Measurements from ENCODE around the gene DAB2IP. TPM values are rescaled to one million over a fixed set of nuclear protein-coding genes. Genes with fewer than 3 reads are reported as not detected.
"Not testable (repeated sequence)": the region's sequence is repeated elsewhere in the genome, so short reads cannot be mapped to it uniquely, and the experiment has no call there.

The DAB2IP gene
- total RNA-seq, 2 donors from 2014 or later: 51.6 to 83.2 TPM

GRCh38 chr9:121616123-121616755 is 35.2 kb upstream of the DAB2IP start:
- intact Hi-C loops (cut with DNase I): no loop called here
- Histone ChIP-seq H3K27ac (no peak overlapping the region), H3K27me3 (replicated peaks; ENCODE audit: insufficient read depth) (no peaks in the 10 kb centered on the region), H3K36me3 (no peaks in the 10 kb centered on the region), H3K9me3 (no peaks in the 10 kb centered on the region), H3K4me1 (replicated peaks) (no peaks in the 10 kb centered on the region), H3K4me3 (no peak overlapping the region)
- WGBS: 88% methylated on average over 14 of the region's 14 CpGs
- TF ChIP-seq POLR2A (IDR thresholded peaks at IDR 0.05) (no peak), POLR2AphosphoS5 (IDR thresholded peaks at IDR 0.05) (no peak), CTCF (IDR thresholded peaks at IDR 0.05) (no peak)
- no peak for DNase-seq (ENCODE audit: low spot score)

GRCh38 chr9:121618504-121618903 is 32.9 kb upstream of the DAB2IP start:
- Histone ChIP-seq H3K27me3 (replicated peaks; ENCODE audit: insufficient read depth) (no peaks in the 10 kb centered on the region), H3K27ac (no peak overlapping the region), H3K9me3 (no peaks in the 10 kb centered on the region), H3K4me3 (no peak overlapping the region), H3K36me3 (no peaks in the 10 kb centered on the region), H3K4me1 (replicated peaks) (no peaks in the 10 kb centered on the region)
- DNase-seq (ENCODE audit: low spot score): no peak
- TF ChIP-seq POLR2A (IDR thresholded peaks at IDR 0.05) (no peak), CTCF (IDR thresholded peaks at IDR 0.05) (no peak), POLR2AphosphoS5 (IDR thresholded peaks at IDR 0.05) (no peak)
- intact Hi-C loops (cut with DNase I): no loop called here
- WGBS: 79% methylated on average over 9 of the region's 9 CpGs

GRCh38 chr9:121618910-121619309 is 32.5 kb upstream of the DAB2IP start:
- 84% methylated on average over 7 of the region's 7 CpGs for WGBS
- H3K27ac ChIP-seq; H3K27me3 ChIP-seq (replicated peaks; ENCODE audit: insufficient read depth); intact Hi-C loops (cut with DNase I); H3K9me3 ChIP-seq; H3K36me3 ChIP-seq; DNase-seq (ENCODE audit: low spot score); H3K4me1 ChIP-seq (replicated peaks); H3K4me3 ChIP-seq: not testable (repeated sequence)

GRCh38 chr9:121619545-121620324 is 31.7 kb upstream of the DAB2IP start:
- Histone ChIP-seq H3K9me3 (no peaks in the 10 kb centered on the region), H3K4me1 (replicated peaks) (no peaks in the 10 kb centered on the region), H3K27me3 (replicated peaks; ENCODE audit: insufficient read depth) (no peaks in the 10 kb centered on the region), H3K4me3 (no peak overlapping the region), H3K27ac (no peak overlapping the region), H3K36me3 (no peaks in the 10 kb centered on the region)
- intact Hi-C loops (cut with DNase I): no loop called here
- 81% methylated on average over 11 of the region's 11 CpGs for WGBS
- TF ChIP-seq POLR2AphosphoS5 (IDR thresholded peaks at IDR 0.05) (no peak), CTCF (IDR thresholded peaks at IDR 0.05) (no peak), POLR2A (IDR thresholded peaks at IDR 0.05) (no peak)
- no peak for DNase-seq (ENCODE audit: low spot score)

GRCh38 chr9:121620325-121620673 is 31.1 kb upstream of the DAB2IP start:
- TF ChIP-seq CTCF (IDR thresholded peaks at IDR 0.05) (no peak), POLR2AphosphoS5 (IDR thresholded peaks at IDR 0.05) (no peak), POLR2A (IDR thresholded peaks at IDR 0.05) (no peak)
- no peak overlapping the region for H3K27ac ChIP-seq
- intact Hi-C loops (cut with DNase I): no loop called here
- no peak overlapping the region for H3K4me3 ChIP-seq
- DNase-seq (ENCODE audit: low spot score): no peak
- H3K27me3 ChIP-seq (replicated peaks; ENCODE audit: insufficient read depth): no peaks in the 10 kb centered on the region
- no peaks in the 10 kb centered on the region for H3K36me3 ChIP-seq
- no peaks in the 10 kb centered on the region for H3K9me3 ChIP-seq
- no peaks in the 10 kb centered on the region for H3K4me1 ChIP-seq (replicated peaks)
- 74% methylated on average over 3 of the region's 3 CpGs for WGBS

Measured in prostate gland (tissue), 2 donors.